ENCODE data around the gene IFRD1. TPM values are rescaled to one million over a fixed set of nuclear protein-coding genes. Genes with fewer than 3 reads are reported as not detected.
"Not testable (repeated sequence)": the region's sequence is repeated elsewhere in the genome, so short reads cannot be mapped to it uniquely, and the experiment has no call there.

Gene IFRD1
- total RNA-seq, 1 donor from 2014 or later = 72.8 TPM

- H3K4me3 Mint-ChIP-seq = peak overlapping the region; percentile 99
- H3K9me3 Mint-ChIP-seq = no peaks in the 10 kb centered on the region
- H3K4me1 Mint-ChIP-seq = peaks cover 48% of the 10 kb centered on the region
- H3K27ac Mint-ChIP-seq = peak overlapping the region; percentile 99
- H3K36me3 Mint-ChIP-seq (ENCODE audit: low read depth) = peaks cover 18% of the 10 kb centered on the region
- intact Hi-C loops (cut with micrococcal nuclease) = loop anchor here (1.0 kb wide), 6 partner anchors 59 to 667 kb away; partner anchors contain the start of genes DOCK4, SMIM30, TMEM168 and ZNF277
- H3K27me3 Mint-ChIP-seq = no peaks in the 10 kb centered on the region
- peak; percentile 97 for DNase-seq
These were observed 824 bp downstream of the IFRD1 start for GRCh38 chr7:112450807-112451761.

GRCh38 chr7:112452102-112452888, 2.0 kb downstream of the IFRD1 start:
- intact Hi-C loops (cut with micrococcal nuclease) = no loop called here
- H3K4me3 Mint-ChIP-seq = peak overlapping the region; percentile 99
- DNase-seq = no peak
- peaks cover 24% of the 10 kb centered on the region for H3K36me3 Mint-ChIP-seq (ENCODE audit: low read depth)
- no peaks in the 10 kb centered on the region for H3K27me3 Mint-ChIP-seq
- H3K27ac Mint-ChIP-seq = peak overlapping the region; percentile 80
- no peaks in the 10 kb centered on the region for H3K9me3 Mint-ChIP-seq
- H3K4me1 Mint-ChIP-seq = peaks cover 42% of the 10 kb centered on the region

GRCh38 chr7:112453505-112454171, 3.4 kb downstream of the IFRD1 start:
- Mint-ChIP-seq H3K27ac (no peak overlapping the region), H3K4me3 (no peak overlapping the region), H3K36me3 (ENCODE audit: low read depth) (peaks cover 30% of the 10 kb centered on the region), H3K27me3 (no peaks in the 10 kb centered on the region), H3K4me1 (peaks cover 37% of the 10 kb centered on the region), H3K9me3 (no peaks in the 10 kb centered on the region)
- intact Hi-C loops (cut with micrococcal nuclease) = no loop called here
- no peak for DNase-seq

DNA sequence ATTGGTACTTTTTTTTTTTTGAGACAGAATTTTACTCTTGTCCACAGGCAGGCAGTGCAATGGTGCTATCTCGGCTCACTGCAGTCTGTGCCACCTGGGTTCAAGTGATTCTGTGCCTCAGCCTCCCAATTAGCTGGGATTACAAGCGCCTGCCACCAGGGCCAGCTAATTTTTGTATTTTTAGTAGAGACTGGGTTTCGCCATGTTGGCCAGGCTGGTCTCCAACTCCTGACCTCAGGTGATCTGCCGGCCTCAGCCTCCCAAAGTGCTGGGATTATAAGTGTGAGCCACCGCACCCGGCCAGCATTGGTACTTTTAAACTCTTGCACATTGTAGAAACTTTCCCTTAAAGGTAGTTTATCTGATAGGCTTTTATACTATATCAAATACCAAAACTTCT, 3.9 kb downstream of the IFRD1 start:
- H3K27ac Mint-ChIP-seq; intact Hi-C loops (cut with micrococcal nuclease); DNase-seq; H3K4me3 Mint-ChIP-seq; H3K9me3 Mint-ChIP-seq; H3K27me3 Mint-ChIP-seq: not testable (repeated sequence)
- peaks cover 35% of the 10 kb centered on the region for H3K36me3 Mint-ChIP-seq (ENCODE audit: low read depth)
- peaks cover 32% of the 10 kb centered on the region for H3K4me1 Mint-ChIP-seq

DNA sequence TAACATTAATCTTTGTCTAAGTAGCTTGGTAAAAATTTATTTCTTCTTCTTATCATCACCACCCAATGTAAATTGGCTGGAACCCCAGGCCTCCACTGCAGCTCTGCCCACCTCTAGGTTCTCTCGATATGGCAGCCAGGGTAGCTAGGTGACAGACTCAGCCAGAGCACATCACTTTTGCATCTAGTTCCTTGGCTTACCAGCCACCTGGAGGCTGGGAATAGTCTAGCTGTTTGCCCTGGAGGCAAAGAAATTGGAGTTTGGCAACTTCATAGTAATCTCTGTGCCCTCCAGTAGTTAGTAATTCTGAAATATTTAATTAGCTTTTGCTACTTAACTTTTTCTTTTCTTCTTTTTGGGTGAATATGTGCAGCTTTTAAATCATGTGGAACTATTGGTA, 9.4 kb downstream of the IFRD1 start:
- Mint-ChIP-seq H3K4me1 (peaks cover 2% of the 10 kb centered on the region), H3K27me3 (no peaks in the 10 kb centered on the region), H3K36me3 (ENCODE audit: low read depth) (peaks cover 69% of the 10 kb centered on the region), H3K4me3 (no peak overlapping the region), H3K27ac (no peak overlapping the region), H3K9me3 (no peaks in the 10 kb centered on the region)
- DNase-seq = no peak
- intact Hi-C loops (cut with micrococcal nuclease) = no loop called here

- Mint-ChIP-seq H3K27ac (no peak overlapping the region), H3K4me1 (no peaks in the 10 kb centered on the region), H3K4me3 (no peak overlapping the region), H3K27me3 (no peaks in the 10 kb centered on the region), H3K36me3 (ENCODE audit: low read depth) (peaks cover 74% of the 10 kb centered on the region), H3K9me3 (no peaks in the 10 kb centered on the region)
- intact Hi-C loops (cut with micrococcal nuclease) = no loop called here
- DNase-seq = no peak
These were observed 12.0 kb downstream of the IFRD1 start for GRCh38 chr7:112462236-112462635.

DNA sequence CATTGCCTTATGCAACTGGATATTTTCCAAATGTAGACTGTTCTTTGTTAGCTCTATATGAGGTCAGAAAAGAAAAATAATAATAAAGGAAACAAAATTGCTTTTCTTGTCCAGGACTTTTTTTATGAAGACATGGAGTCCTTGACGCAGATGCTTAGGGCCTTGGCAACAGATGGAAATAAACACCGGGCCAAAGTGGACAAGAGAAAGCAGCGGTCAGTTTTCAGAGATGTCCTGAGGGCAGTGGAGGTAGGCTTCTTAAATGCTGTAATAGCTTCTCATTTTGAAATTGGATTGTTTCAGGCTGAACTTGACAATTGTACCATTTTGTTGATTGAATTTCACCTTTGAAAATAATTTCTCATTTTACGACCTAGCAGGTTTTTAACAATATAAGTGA, 17.6 kb downstream of the IFRD1 start:
- H3K4me1 Mint-ChIP-seq = no peaks in the 10 kb centered on the region
- H3K27me3 Mint-ChIP-seq = no peaks in the 10 kb centered on the region
- no peaks in the 10 kb centered on the region for H3K9me3 Mint-ChIP-seq
- H3K27ac Mint-ChIP-seq = no peak overlapping the region
- intact Hi-C loops (cut with micrococcal nuclease) = no loop called here
- no peak for DNase-seq
- H3K4me3 Mint-ChIP-seq = no peak overlapping the region
- peaks cover 78% of the 10 kb centered on the region for H3K36me3 Mint-ChIP-seq (ENCODE audit: low read depth)

- no peaks in the 10 kb centered on the region for H3K9me3 Mint-ChIP-seq
- H3K27me3 Mint-ChIP-seq = no peaks in the 10 kb centered on the region
- DNase-seq = no peak
- no peak overlapping the region for H3K27ac Mint-ChIP-seq
- H3K4me1 Mint-ChIP-seq = no peaks in the 10 kb centered on the region
- no peak overlapping the region for H3K4me3 Mint-ChIP-seq
- intact Hi-C loops (cut with micrococcal nuclease) = no loop called here
- H3K36me3 Mint-ChIP-seq (ENCODE audit: low read depth) = peaks cover 65% of the 10 kb centered on the region
These were observed 19.9 kb downstream of the IFRD1 start for GRCh38 chr7:112470194-112470593.

- intact Hi-C loops (cut with micrococcal nuclease) = no loop called here
- H3K4me3 Mint-ChIP-seq = no peak overlapping the region
These were observed 26.3 kb downstream of the IFRD1 start for GRCh38 chr7:112476390-112477052.

DNA sequence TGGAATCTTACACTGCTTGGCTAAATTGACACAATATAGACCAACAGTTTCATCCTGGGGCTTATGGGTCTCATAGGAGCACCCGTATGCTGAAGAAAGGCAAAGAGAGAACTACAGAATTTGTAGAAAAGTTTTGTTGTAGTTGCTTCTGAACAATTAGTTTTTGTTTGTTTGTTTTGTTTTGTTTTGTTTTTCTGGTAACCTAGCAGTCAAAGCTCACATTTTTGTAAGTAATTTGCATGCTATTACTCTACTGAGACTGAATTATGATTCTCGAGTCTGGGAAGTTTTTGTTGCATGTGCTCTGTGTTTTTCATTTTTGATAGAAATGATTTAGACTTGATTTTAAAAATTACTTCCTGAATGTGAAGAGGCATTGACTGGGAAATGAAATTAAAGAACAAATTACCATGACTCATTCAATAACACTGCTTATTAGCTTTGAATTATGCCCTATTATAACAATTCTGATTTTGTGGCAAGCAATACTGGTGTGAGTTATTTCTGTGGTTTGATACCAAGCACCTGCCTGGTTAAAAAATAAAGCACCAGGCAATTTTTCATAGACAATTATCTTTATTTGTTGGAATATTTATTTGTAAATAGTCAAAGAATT, 31.0 kb downstream of the IFRD1 start:
- Mint-ChIP-seq H3K9me3 (no peaks in the 10 kb centered on the region), H3K27me3 (no peaks in the 10 kb centered on the region), H3K36me3 (ENCODE audit: low read depth) (peaks cover 14% of the 10 kb centered on the region), H3K27ac (no peak overlapping the region), H3K4me1 (peaks cover 7% of the 10 kb centered on the region), H3K4me3 (no peak overlapping the region)
- intact Hi-C loops (cut with micrococcal nuclease) = no loop called here
- DNase-seq = no peak

More at GRCh38 chr7:112476390-112477052, 26.3 kb downstream of the IFRD1 start:
- Mint-ChIP-seq H3K4me1 (no peaks in the 10 kb centered on the region), H3K36me3 (ENCODE audit: low read depth) (peaks cover 38% of the 10 kb centered on the region), H3K27me3 (no peaks in the 10 kb centered on the region), H3K9me3 (no peaks in the 10 kb centered on the region), H3K27ac (no peak overlapping the region)
- DNase-seq = no peak

DNA sequence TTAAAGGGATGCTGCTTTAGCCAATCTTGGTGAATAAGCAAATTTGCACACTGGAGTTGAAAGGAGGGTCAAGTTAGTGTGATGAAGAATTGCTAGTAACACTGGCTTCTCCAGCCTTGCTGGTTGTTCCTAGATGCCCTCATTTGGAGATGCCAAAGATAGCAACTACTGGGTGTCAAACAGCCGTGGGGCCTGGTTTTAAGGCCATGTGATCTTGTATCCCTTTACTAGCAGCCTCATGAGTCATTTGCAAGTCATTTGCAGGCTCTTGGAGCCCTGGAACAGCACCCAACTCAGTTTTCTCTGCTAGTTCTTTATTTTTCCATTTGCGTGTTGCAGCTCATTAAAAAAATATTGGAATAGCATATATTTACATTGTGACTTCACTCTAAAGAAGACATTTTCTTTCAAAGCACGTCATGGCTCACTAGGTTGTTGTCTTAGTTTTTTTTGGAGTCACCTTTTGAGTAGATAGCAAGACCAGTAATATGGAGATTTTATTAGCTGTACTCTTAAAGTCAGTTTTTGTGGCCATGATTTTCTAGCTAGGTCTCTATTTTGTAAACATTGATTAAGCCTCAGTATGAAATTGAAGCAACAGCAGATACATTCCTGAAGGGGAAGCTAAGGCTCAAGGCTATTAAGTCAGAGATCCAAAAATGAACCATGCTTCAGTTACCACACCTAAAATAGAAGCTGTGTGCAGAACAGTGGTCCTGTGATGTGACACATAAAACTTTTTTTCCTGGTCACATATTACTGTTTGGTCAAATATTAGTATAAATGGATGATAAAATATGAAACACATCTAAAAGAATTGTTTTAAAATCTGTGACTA, 31.8 kb downstream of the IFRD1 start:
- intact Hi-C loops (cut with micrococcal nuclease) = no loop called here
- Mint-ChIP-seq H3K36me3 (ENCODE audit: low read depth) (peaks cover 10% of the 10 kb centered on the region), H3K4me3 (no peak overlapping the region), H3K4me1 (peaks cover 7% of the 10 kb centered on the region), H3K9me3 (no peaks in the 10 kb centered on the region), H3K27me3 (no peaks in the 10 kb centered on the region), H3K27ac (no peak overlapping the region)
- DNase-seq = no peak

DNA sequence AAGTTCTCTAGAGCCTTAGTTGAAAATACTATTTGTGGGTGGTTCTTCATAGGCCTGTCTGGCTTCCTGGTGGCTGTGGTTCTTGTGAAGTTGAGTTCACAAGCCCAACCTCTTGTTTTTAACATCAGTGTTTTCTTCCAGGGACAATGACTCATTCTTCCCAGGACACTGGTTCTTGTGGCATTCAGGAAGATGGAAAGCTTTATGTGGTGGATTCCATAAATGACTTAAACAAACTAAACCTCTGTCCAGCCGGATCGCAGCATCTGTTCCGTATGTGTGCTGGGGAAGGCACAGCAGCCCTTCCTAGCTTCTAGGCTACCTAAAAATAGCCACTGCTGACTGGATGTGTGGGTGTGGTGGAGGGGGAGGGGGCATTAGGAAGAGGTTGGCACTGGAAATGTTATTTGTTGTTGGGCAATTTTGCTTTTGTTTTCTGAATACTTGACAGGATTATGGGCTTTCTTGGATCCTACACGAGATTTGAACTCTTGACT, 34.5 kb downstream of the IFRD1 start:
- no peaks in the 10 kb centered on the region for H3K27me3 Mint-ChIP-seq
- intact Hi-C loops (cut with micrococcal nuclease) = no loop called here
- peak overlapping the region; percentile 42 for H3K27ac Mint-ChIP-seq
- H3K4me3 Mint-ChIP-seq = no peak overlapping the region
- peaks cover 7% of the 10 kb centered on the region for H3K4me1 Mint-ChIP-seq
- no peaks in the 10 kb centered on the region for H3K9me3 Mint-ChIP-seq
- no peak for DNase-seq
- no peaks in the 10 kb centered on the region for H3K36me3 Mint-ChIP-seq (ENCODE audit: low read depth)
